ENCODE data around the gene GPRIN3.

GRCh38 chr4:89277412-89277811 lies 30.2 kb downstream of the GPRIN3 start:
- TF ChIP-seq POLR2AphosphoS5 (IDR thresholded peaks at IDR 0.05; ENCODE audit: borderline replicate concordance, low read depth, low read length) (no peak), EZH2 (IDR thresholded peaks at IDR 0.05) (no peak), FOXP2 (optimal IDR thresholded peaks at IDR 0.05; ENCODE audit: control extremely low read depth, extremely low read length, insufficient read depth) (no peak)

Data from SK-N-MC (cell line).